ENCODE results near the gene GRAP.

Gene GRAP

GRCh38 chr17:19018600-19018950 lies 28.2 kb downstream of the GRAP start:
- no peak for DNase-seq (ENCODE audit: low read depth)

- DNase-seq (ENCODE audit: low read depth), result no peak
Observed at GRCh38 chr17:19017804-19018599, 28.8 kb downstream of the GRAP start.

- no peak for DNase-seq (ENCODE audit: low read depth)
Observed at GRCh38 chr17:19017401-19017800, 29.4 kb downstream of the GRAP start.

GRCh38 chr17:19016881-19017280 lies 29.9 kb downstream of the GRAP start:
- no peak for DNase-seq (ENCODE audit: low read depth)

- no peak for DNase-seq (ENCODE audit: low read depth)
Observed at GRCh38 chr17:19016297-19016696, 30.5 kb downstream of the GRAP start.

- no peak for DNase-seq (ENCODE audit: low read depth)
Observed at GRCh38 chr17:19015428-19015827, 31.3 kb downstream of the GRAP start.

- DNase-seq (ENCODE audit: low read depth), result no peak
Observed at GRCh38 chr17:19014628-19015215, 32.0 kb downstream of the GRAP start.

- DNase-seq (ENCODE audit: low read depth), result no peak
Observed at GRCh38 chr17:19013806-19014627, 32.7 kb downstream of the GRAP start.

- DNase-seq (ENCODE audit: low read depth), result no peak
Observed at GRCh38 chr17:19013226-19013625, 33.5 kb downstream of the GRAP start.

- no peak for DNase-seq (ENCODE audit: low read depth)
Observed at GRCh38 chr17:19012171-19013080, 34.3 kb downstream of the GRAP start.

GRCh38 chr17:19011581-19011980 lies 35.2 kb downstream of the GRAP start:
- DNase-seq (ENCODE audit: low read depth), result no peak

GRCh38 chr17:19010729-19011505 lies 35.8 kb downstream of the GRAP start:
- no peak for DNase-seq (ENCODE audit: low read depth)

- DNase-seq (ENCODE audit: low read depth), result no peak
Observed at GRCh38 chr17:19009970-19010369, 36.8 kb downstream of the GRAP start.

GRCh38 chr17:19006698-19007097 lies 40.1 kb downstream of the GRAP start:
- DNase-seq (ENCODE audit: low read depth), result no peak

- DNase-seq (ENCODE audit: low read depth), result no peak
Observed at GRCh38 chr17:19005789-19006430, 40.8 kb downstream of the GRAP start.

- DNase-seq (ENCODE audit: low read depth), result no peak
Observed at GRCh38 chr17:19005137-19005773, 41.5 kb downstream of the GRAP start.

GRCh38 chr17:19004421-19005136 lies 42.2 kb downstream of the GRAP start, which contains the start of gene FAM83G:
Gene FAM83G, minus strand, starts transcription at chr17:19004764. Its CDS starts 723 bp downstream, at chr17:19004041.
- DNase-seq (ENCODE audit: low read depth), result no peak

- no peak for DNase-seq (ENCODE audit: low read depth)
Observed at GRCh38 chr17:19003543-19004420, 43.0 kb downstream of the GRAP start.

All from CMK (cell line).